Common myeloid progenitor, CD34-positive (primary cell): ENCODE measurements around the gene TEX48.

Source experiments
- CTCF ChIA-PET: fragments of 350-600 bp; sonication (Branson Sonifier 250); formaldehyde crosslinking; loops from one replicate; lab custom pipeline; 2021; ENCODE audit warnings: antibody characterized with exemption; lab: Charles Lee
- POLR2A ChIA-PET: fragments of 350-600 bp; sonication (Branson Sonifier 250); formaldehyde crosslinking; loops from one replicate; lab custom pipeline; 2021; ENCODE audit warnings: antibody characterized with exemption; lab: Charles Lee
- DNase-seq, 3 donors: peaks; one replicate each; pipeline versions ENCODE4 v3.0.0 to v3.0.0-alpha.2; 2013
- H3K27ac ChIP-seq, 2 experiments: 1 replicate in 1 of 2; 2 replicates in 1 of 2; pipeline ENCODE4 v1.7.0; 2013; ENCODE audit warnings: inconsistent platforms in 2 of 2, low read length in 2 of 2, mild to moderate bottlenecking in 2 of 2, low read depth in 1 of 2, moderate library complexity in 1 of 2; ENCODE audit not compliant: severe bottlenecking in 2 of 2, insufficient read depth in 1 of 2, poor library complexity in 1 of 2
- H3K27me3 ChIP-seq, 5 experiments: replicated peaks in 2 of 5; 1 replicate in 3 of 5; 2 replicates in 2 of 5; pipeline versions ENCODE4 v1.6.1 to v1.7.0; 2013; ENCODE audit warnings: low read length in 4 of 5, mild to moderate bottlenecking in 2 of 5, moderate library complexity in 2 of 5, inconsistent platforms in 1 of 5; ENCODE audit not compliant: insufficient read depth in 5 of 5, control insufficient read depth in 4 of 5
- H3K36me3 ChIP-seq, 4 experiments: 1 replicate in 2 of 4; 2 replicates in 2 of 4; pipeline versions ENCODE4 v1.6.1 to v1.7.0; 2013; ENCODE audit warnings: low read length in 3 of 4, control low read depth in 1 of 4, mild to moderate bottlenecking in 1 of 4; ENCODE audit not compliant: control insufficient read depth in 4 of 4, insufficient read depth in 4 of 4
- H3K4me1 ChIP-seq, 4 experiments: 1 replicate in 3 of 4; 2 replicates in 1 of 4; pipeline versions ENCODE4 v1.6.1 to v1.7.1; 2013; ENCODE audit warnings: low read length in 3 of 4, mild to moderate bottlenecking in 3 of 4, control low read depth in 1 of 4, inconsistent platforms in 1 of 4, moderate library complexity in 1 of 4; ENCODE audit not compliant: control insufficient read depth in 4 of 4, insufficient read depth in 4 of 4; ENCODE audit errors: control extremely low read depth in 1 of 4
- H3K4me3 ChIP-seq, 7 experiments: 1 replicate in 4 of 7; 2 replicates in 3 of 7; pipeline versions ENCODE4 v1.5.1 to v1.7.0; 2013; ENCODE audit warnings: mild to moderate bottlenecking in 7 of 7, low read length in 6 of 7, moderate library complexity in 6 of 7, inconsistent platforms in 2 of 7, low read depth in 2 of 7, control low read depth in 1 of 7; ENCODE audit not compliant: insufficient read depth in 4 of 7, control insufficient read depth in 1 of 7; ENCODE audit errors: extremely low read depth in 1 of 7
- H3K9me3 ChIP-seq, 5 experiments: 1 replicate in 4 of 5; 2 replicates in 1 of 5; pipeline versions ENCODE4 v1.6.1 to v1.7.1; 2013; ENCODE audit warnings: low read length in 4 of 5, mild to moderate bottlenecking in 2 of 5, inconsistent platforms in 1 of 5, low read depth in 1 of 5, moderate library complexity in 1 of 5; ENCODE audit not compliant: control insufficient read depth in 4 of 5, insufficient read depth in 2 of 5; ENCODE audit errors: control extremely low read depth in 1 of 5
- WGBS: methylation state at CpG from one replicate; pipeline ENCODE4 v1.1.5; 2013; ENCODE audit not compliant: insufficient coverage; 5-methylcytosine and 5-hydroxymethylcytosine counted together

TEX48 gene

DNA sequence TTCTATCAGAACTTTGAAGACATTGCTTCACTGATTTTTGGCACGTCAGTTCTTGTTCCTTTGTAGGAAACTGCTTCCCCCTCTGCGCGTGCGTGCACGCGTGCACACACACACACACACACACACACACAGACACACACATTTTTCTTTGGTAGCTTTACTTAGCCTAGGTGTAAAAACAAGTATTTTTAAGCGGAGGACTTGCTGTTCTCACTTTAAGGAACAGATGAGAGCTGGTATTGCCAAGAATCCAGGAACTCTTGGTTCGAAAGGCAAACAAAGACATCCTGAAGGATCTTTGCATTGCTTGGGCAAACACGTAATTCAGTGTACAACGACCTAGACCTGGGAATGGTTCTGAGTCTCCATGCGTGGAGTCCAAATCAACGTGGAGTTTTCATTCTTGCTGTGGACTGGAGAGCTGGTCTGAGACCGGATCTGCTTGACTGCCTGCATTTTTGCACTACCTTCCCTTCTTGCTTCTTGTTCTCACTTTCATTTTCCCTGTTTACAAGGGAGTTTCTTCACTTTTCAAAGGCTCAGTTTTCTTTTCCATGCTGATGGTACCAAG is 62.7 kb downstream of the TEX48 start:
- H3K9me3 ChIP-seq, result peaks cover 0 to 6% (median 0%) of the 10 kb centered on the region in 5 experiments
- peak; percentile 41 to 80 (median 74) for DNase-seq
- peak overlapping the region in 5 of 7 experiments; percentile 44 to 79 (median 62) for H3K4me3 ChIP-seq
- H3K4me1 ChIP-seq, result peaks cover 5 to 32% (median 23%) of the 10 kb centered on the region in 4 experiments
- POLR2A ChIA-PET, result interaction anchor here (0.6 to 0.7 kb wide), 2 partner anchors 8 to 15 kb away, joined by 3 to 4 read pairs; partner anchors contain the start of gene TMEM268
- CTCF ChIA-PET, result interaction anchor here (0.6 to 1.6 kb wide), 5 partner anchors 9 to 143 kb away, joined by 3 to 7 read pairs (median 3); no protein-coding TSS in a partner anchor
- no peaks in the 10 kb centered on the region for H3K27me3 ChIP-seq
- peak overlapping the region; percentile 2 to 69 for H3K27ac ChIP-seq
- 23% methylated on average over 11 of the region's 13 CpGs for WGBS
- H3K36me3 ChIP-seq, result peaks cover 4 to 38% (median 16%) of the 10 kb centered on the region in 4 experiments

DNA sequence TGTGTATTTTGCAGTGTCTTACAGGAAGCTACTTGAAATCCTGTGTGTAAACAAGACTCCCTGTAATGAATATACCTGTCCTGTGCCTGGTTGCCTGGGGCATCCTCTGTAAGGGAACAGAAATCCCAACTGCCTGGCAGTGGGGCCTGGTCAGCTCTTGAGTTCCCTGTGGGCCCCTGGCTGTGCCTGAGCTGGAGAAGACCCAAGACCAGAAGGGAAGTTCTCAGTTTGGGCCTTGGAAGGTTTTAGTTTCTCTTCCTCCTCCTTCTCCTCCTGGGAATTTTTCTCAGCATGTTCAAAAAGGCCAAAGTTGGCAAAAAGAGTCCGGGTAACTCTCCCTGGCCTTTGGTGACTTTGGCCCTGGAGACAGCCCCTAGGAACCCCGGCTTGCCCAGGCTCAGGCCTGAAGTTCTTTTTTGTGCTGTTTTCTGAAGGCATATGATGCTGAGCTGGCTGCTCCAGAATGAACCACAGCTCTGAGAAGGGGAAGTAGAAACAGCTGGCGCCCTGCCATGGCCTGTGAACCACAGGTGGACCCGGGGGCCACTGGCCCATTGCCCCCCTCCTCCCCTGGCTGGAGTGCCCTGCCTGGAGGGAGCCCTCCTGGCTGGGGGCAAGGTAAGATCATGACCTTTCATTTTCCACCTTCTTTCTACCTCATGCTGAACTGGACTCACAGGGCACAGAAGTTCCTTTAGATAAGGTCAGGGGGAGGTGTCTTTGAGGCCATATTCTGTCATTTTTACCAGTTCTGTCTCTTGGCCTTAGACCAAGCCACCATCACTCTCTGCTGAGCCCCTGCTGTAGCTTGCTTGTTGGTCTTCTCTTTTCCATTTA is 65.1 kb downstream of the TEX48 start:
- Histone ChIP-seq H3K36me3 (peaks cover 0 to 25% (median 5%) of the 10 kb centered on the region in 4 experiments), H3K27me3 (no peaks in the 10 kb centered on the region), H3K9me3 (peaks cover 0 to 6% (median 0%) of the 10 kb centered on the region in 5 experiments), H3K4me3 (peak overlapping the region in 1 of 7 experiments; percentile 43), H3K4me1 (peaks cover 7 to 53% (median 39%) of the 10 kb centered on the region in 4 experiments), H3K27ac (peak overlapping the region; percentile 64 to 81)
- peak; percentile 84 to 96 (median 95) for DNase-seq
- 0% methylated on average over 2 of the region's 4 CpGs for WGBS
- CTCF ChIA-PET, result interaction anchor here (1.5 to 3.2 kb wide), 7 partner anchors 10 to 36 kb away, joined by 6 to 16 read pairs (median 7); partner anchors contain the start of gene ATP6V1G1
- POLR2A ChIA-PET, result interaction anchor here (1.0 kb wide), 1 partner anchor 24 kb away, joined by 6 read pairs; no protein-coding TSS in a partner anchor
